ENCODE results near the gene NTSR2. TPM values are rescaled to one million over a fixed set of nuclear protein-coding genes. Genes with fewer than 3 reads are reported as not detected.
A peak's percentile ranks its signal among the peaks of the same experiment; 100 is the strongest.

Gene NTSR2
- total RNA-seq, 1 experiment from 2014 or later, result not detected

DNA sequence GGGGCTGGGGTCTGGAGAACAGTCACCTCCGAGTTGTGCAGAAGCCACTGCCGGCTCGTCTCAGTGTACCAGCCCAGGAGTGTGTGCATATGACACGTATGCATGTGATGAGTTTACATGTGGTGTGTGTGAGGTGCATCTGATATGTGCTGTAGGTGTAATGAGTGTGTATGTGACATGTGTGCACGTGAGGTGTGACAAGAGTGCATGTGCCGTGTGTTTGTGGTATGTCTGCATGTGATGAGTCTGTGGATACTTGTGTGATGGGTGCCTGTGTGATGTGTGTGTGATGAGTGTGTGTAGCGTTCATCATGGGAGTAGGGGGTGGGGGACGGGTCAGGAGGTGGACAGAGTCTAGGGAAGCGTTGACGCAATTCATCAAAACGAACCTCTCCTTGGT lies 12.8 kb downstream of the NTSR2 start:
- peaks cover 35% of the 10 kb centered on the region for H3K27me3 Mint-ChIP-seq (ENCODE audit: unreplicated experiment)

DNA sequence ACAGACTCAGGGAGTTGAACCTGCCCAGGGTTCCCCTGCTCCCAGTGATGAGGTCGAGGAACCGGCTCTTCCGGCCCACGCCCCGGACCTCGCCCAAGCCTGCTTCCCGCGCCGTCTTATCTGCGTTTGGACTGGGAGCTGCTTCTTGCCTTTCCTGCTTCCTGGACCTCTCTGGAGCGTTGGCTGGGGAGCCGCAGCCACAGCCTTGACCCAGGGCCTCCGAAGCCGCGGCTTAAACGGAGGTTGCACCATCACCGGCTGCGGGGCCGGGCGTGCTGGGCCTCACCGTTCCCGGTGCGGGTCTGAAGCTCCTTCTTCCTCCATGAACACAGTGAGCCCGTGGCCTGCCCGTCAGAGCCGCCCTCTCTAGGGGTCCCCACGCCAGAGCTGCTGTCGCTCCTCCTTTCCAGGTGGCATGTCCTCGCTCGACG lies 13.3 kb downstream of the NTSR2 start:
- no peaks in the 10 kb centered on the region for H3K36me3 Mint-ChIP-seq (ENCODE audit: insufficient read depth, unreplicated experiment)
- H3K27ac Mint-ChIP-seq (ENCODE audit: unreplicated experiment), result no peak overlapping the region
- DNase-seq, result peak; percentile 66
- TF ChIP-seq, protein P1, sequence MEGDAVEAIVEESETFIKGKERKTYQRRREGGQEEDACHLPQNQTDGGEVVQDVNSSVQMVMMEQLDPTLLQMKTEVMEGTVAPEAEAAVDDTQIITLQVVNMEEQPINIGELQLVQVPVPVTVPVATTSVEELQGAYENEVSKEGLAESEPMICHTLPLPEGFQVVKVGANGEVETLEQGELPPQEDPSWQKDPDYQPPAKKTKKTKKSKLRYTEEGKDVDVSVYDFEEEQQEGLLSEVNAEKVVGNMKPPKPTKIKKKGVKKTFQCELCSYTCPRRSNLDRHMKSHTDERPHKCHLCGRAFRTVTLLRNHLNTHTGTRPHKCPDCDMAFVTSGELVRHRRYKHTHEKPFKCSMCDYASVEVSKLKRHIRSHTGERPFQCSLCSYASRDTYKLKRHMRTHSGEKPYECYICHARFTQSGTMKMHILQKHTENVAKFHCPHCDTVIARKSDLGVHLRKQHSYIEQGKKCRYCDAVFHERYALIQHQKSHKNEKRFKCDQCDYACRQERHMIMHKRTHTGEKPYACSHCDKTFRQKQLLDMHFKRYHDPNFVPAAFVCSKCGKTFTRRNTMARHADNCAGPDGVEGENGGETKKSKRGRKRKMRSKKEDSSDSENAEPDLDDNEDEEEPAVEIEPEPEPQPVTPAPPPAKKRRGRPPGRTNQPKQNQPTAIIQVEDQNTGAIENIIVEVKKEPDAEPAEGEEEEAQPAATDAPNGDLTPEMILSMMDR (IDR thresholded peaks at IDR 0.05; ENCODE audit: unreplicated experiment), result no peak
- no peaks in the 10 kb centered on the region for H3K9me3 Mint-ChIP-seq (ENCODE audit: low read depth, unreplicated experiment)
- CTCF ChIA-PET, result interaction anchor here (0.6 to 1.0 kb wide), 4 partner anchors 24 to 93 kb away, joined by 3 read pairs; no protein-coding TSS in a partner anchor
- BruUV-seq (replicated peaks), result no TSS peak
- peaks cover 32% of the 10 kb centered on the region for H3K27me3 Mint-ChIP-seq (ENCODE audit: unreplicated experiment)
- peaks cover 10% of the 10 kb centered on the region for H3K4me1 Mint-ChIP-seq (ENCODE audit: low read depth, unreplicated experiment)
- intact Hi-C loops (cut with micrococcal nuclease; ENCODE audit: unreplicated experiment), result no loop called here
- peak overlapping the region; percentile 62 for H3K4me3 Mint-ChIP-seq (ENCODE audit: low read depth, unreplicated experiment)

More for the DNA sequence above, 12.8 kb downstream of the NTSR2 start:
- Mint-ChIP-seq H3K36me3 (ENCODE audit: insufficient read depth, unreplicated experiment) (no peaks in the 10 kb centered on the region), H3K4me3 (ENCODE audit: low read depth, unreplicated experiment) (peak overlapping the region; percentile 62), H3K4me1 (ENCODE audit: low read depth, unreplicated experiment) (peaks cover 10% of the 10 kb centered on the region), H3K9me3 (ENCODE audit: low read depth, unreplicated experiment) (peaks cover 3% of the 10 kb centered on the region), H3K27ac (ENCODE audit: unreplicated experiment) (no peak overlapping the region)
- no peak for DNase-seq
- intact Hi-C loops (cut with micrococcal nuclease; ENCODE audit: unreplicated experiment), result no loop called here
- CTCF ChIA-PET, result interaction anchor here (0.8 to 1.0 kb wide), 2 partner anchors 23 to 73 kb away, joined by 3 read pairs; no protein-coding TSS in a partner anchor
- TF ChIP-seq, protein P1 (IDR thresholded peaks at IDR 0.05; ENCODE audit: unreplicated experiment), result no peak
- BruUV-seq (replicated peaks), result no TSS peak

DNA sequence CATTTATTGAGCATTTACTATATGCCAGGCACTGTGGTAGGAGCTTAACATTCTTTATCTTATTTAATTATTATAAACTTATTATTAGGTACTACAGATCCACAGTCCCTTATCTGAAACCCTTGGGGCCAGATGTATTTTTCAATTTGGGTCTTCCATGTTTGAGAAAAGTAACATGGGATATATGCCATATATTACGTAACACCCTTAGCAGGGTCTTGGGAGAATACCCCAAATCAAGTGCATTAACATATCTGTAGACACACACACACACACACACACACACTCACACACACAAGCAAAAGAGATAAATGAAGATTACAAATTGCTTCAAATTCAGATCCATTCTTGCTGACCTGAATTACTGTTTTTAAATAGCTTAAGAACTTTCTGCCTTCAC lies 13.7 kb downstream of the NTSR2 start:
- Mint-ChIP-seq H3K4me1 (ENCODE audit: low read depth, unreplicated experiment) (peaks cover 10% of the 10 kb centered on the region), H3K4me3 (ENCODE audit: low read depth, unreplicated experiment) (peak overlapping the region; percentile 62), H3K9me3 (ENCODE audit: low read depth, unreplicated experiment) (no peaks in the 10 kb centered on the region), H3K36me3 (ENCODE audit: insufficient read depth, unreplicated experiment) (no peaks in the 10 kb centered on the region), H3K27ac (ENCODE audit: unreplicated experiment) (no peak overlapping the region), H3K27me3 (ENCODE audit: unreplicated experiment) (peaks cover 32% of the 10 kb centered on the region)
- DNase-seq, result no peak
- no TSS peak for BruUV-seq (replicated peaks)
- CTCF ChIA-PET, result interaction anchor here (0.6 to 1.0 kb wide), 4 partner anchors 24 to 94 kb away, joined by 3 read pairs; no protein-coding TSS in a partner anchor
- TF ChIP-seq, protein P1 (IDR thresholded peaks at IDR 0.05; ENCODE audit: unreplicated experiment), result no peak
- intact Hi-C loops (cut with micrococcal nuclease; ENCODE audit: unreplicated experiment), result no loop called here

DNA sequence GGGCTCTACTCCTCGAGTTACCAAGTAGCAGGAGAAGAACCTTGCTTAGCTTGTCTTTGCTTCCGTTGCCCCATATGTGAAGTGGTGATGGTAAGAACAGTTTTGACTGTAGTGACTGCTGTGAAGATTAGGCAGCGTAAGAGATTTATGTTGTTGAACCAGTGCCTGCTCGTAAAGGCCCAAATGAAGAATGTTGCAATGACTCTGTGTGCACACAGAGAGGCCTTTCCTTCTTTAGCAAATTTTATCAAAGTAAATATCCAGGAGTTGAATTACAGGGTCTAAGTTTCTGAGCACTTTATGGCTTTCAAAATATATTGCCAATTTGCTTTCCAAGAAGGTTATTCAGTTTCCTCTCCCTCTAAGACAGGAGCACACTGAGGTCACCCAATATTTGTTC lies 14.5 kb downstream of the NTSR2 start:
- no peak for DNase-seq
- CTCF ChIA-PET, result no interaction called here
- Mint-ChIP-seq H3K4me3 (ENCODE audit: low read depth, unreplicated experiment) (no peak overlapping the region), H3K9me3 (ENCODE audit: low read depth, unreplicated experiment) (no peaks in the 10 kb centered on the region), H3K27ac (ENCODE audit: unreplicated experiment) (no peak overlapping the region), H3K36me3 (ENCODE audit: insufficient read depth, unreplicated experiment) (no peaks in the 10 kb centered on the region), H3K4me1 (ENCODE audit: low read depth, unreplicated experiment) (peaks cover 10% of the 10 kb centered on the region), H3K27me3 (ENCODE audit: unreplicated experiment) (peaks cover 32% of the 10 kb centered on the region)
- intact Hi-C loops (cut with micrococcal nuclease; ENCODE audit: unreplicated experiment), result no loop called here
- no TSS peak for BruUV-seq (replicated peaks)
- TF ChIP-seq, protein P1 (IDR thresholded peaks at IDR 0.05; ENCODE audit: unreplicated experiment), result no peak
